ENCODE measurements around the gene CADPS2.

CADPS2 gene

DNA sequence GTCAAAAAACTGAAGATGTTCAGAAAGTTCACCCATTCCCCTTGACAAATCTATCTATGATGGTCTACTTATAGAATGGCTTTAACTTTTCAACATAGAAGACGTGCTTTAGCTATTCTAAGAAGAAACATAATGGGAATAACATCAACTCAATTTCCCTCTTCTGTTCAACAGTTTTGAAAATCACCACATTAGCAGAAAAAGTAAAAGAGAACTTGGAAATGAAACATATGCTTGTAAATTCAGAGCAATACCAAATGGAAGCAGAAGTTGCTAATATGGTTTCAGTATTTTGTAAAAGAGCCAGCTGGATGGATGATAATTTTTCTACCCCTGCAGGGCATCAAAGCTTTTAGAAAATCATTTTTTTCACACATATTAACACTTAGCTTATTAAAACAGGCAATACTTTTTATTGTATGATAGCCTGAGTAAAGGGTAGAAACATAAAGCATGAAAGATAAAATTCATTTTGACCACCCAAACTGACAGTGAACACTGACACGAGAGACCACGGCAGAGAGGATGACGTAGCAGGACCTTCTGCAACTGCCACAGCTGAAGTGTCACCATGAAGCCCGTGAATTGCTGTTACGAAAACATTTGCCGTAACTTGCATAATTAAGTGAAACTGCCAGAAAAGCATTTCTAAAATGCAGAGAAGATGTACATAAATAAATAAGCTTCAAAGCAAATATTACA lies 542.5 kb downstream of the CADPS2 start:
- no peak for DNase-seq

- DNase-seq = no peak
Measured at GRCh38 chr7:122340427-122340826, 545.8 kb downstream of the CADPS2 start.

DNA sequence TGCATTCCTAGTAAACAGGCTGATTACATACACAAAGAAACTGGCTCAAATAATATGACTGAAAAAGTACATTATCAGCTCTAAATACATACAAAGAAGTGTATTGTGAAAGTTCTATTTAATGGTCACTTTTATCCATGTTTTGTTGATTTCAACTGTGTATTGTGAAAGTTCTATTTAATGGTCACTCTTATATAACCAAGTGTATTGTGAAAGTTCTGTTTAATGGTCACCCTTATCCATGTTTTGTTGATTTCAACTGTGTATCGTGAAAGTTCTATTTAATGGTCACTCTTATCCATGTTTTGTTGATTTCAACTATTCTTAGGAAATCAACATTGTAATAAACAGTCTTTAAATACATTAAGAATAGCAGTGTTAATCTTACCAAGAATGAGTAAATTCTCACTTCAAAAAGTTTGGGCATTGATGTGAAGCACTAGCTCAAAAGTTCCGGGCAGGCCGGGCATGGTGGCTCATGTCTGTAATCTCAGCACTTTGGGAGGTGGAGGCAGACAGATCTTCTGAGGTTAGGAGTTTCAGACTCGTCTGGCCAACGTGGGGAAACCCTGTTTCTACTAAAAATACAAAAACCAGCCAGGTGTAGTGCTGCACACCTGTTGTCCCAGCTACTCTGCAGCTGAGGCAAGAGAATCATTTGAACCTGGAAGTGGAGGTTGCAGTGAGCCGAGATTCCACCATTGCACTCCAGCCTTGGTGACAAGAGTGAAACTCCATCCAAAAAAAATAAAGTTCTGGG lies 546.9 kb downstream of the CADPS2 start:
- DNase-seq = no peak

GRCh38 chr7:122337011-122337410 lies 549.2 kb downstream of the CADPS2 start:
- DNase-seq = no peak

GRCh38 chr7:122329145-122329802 lies 557.0 kb downstream of the CADPS2 start:
- no peak for DNase-seq

GRCh38 chr7:122327969-122328368 lies 558.3 kb downstream of the CADPS2 start:
- DNase-seq = no peak

DNA sequence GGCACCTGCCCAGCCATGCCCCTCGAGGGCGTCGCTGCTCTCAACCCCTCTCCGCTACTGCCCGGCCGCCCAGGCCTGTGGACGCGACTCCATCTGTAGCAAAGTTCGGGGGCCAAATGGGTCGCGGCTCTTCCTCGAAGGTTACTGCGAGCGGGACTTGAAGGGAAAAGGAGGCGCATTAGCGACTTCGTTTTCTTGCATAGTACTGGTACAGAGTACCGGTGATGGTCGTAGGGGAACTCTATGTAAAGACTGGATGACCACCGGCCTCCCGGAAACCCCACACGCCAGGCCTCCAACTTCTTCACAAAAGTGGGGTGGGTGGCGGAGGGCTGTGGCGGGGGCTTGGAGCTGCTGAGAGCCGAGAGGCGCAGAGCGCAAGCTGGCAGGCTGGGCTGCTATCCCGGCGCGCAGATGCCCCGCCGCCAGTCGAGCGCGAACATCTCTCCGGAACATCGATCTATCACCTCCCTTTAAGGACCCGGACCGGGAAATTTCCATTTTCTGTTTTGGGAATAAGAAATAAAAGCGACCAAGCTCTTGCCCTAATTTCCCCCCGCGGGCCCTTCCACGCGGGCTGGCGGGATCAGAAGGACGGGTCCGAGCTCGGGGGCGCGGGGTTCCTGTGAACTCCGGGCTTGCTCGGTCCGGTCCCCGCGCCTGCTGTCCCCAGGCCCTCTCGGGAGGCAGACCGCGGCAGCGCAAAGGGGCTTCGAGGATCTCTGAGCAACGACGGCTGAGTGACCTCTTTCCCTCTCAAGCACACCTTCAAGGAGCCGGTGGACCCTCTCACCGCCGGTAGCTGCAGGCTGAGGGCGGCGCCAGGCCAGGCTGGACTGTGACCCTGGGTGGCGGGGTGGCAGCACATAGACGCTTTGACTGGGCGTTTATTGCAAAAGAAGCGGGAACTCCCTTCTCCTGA lies 569.5 kb downstream of the CADPS2 start:
- DNase-seq = no peak

DNA sequence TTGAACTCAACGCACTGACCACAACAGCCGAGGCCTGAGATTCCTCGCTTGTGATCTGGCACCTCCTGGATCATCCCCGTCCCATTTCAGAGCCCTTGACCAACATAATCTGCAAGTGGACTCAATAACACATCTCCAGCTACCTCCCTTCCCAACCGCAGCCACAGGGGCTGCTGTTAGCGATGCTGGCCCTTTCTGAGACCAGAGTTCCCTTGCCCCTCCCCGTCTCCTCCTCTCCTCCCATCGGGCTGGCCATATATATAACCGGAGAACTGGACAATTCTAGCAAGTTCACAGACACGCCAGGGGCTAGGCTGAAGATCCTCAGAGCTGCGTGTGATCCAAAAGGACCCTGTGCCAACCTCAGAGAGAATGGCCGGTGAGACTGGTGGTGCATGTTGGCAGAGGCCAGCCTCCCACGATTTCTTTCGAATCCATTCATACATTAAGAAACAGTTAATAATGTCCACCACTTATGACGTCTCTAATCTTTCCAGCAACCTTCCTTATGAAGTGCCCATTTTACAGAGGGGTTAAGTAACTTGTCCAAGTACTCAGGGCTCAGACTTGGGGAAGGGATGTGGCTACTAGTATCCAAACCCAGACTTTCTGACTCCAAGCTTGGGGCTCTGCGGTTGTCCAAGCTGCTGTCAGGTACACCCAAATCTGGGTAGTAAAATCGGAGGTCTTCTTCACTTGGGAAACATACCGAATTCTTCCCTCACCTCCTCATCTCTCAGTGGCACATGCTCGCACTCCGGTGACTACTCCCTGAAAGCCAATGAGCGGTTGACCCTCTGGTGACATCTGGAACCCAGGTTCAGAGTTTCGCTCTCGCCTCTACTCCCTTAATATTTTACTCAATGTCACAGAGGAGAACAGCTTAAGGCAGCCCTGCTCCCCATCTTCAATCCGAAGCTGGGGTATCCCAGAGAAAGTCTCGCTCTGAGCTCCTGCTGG lies 570.5 kb downstream of the CADPS2 start:
- no peak for DNase-seq

- DNase-seq = no peak
Measured at GRCh38 chr7:122314284-122314683, 572.0 kb downstream of the CADPS2 start.

- DNase-seq = no peak
Measured at GRCh38 chr7:122312789-122313188, 573.5 kb downstream of the CADPS2 start.

DNA sequence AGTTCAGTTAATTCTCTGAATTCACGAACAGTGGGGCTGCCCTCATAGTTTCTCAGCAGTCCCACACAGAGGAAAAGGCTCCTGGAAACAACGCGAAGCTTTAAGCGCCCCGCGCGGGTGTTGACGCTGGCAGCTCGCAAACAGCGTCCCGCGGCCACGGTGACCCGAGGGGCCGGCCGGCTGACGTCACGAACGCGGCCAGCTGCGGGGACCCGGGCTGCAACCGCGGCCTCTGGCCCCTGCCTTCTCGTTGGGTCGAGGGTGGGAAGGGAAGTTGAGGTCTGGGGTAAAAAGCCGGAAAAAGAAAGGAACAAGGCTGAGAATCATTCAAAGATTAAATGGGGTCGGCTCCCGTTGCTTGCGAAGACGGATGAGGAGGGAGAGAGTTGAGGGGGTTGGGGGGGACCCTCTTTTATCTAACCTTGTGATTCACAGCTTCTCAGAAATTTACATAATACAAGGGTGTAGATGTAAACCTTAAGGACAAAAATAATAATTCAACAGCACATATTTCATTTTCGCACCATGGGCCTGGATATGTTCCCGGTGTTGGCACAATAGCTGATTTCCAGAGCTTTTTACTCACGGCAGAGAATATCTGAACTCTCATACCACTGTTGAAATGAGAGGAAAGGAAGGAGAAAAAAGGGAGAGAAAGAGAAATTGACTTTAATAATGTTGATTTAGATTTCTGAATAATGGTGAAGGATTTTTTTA lies 574.4 kb downstream of the CADPS2 start:
- no peak for DNase-seq

DNA sequence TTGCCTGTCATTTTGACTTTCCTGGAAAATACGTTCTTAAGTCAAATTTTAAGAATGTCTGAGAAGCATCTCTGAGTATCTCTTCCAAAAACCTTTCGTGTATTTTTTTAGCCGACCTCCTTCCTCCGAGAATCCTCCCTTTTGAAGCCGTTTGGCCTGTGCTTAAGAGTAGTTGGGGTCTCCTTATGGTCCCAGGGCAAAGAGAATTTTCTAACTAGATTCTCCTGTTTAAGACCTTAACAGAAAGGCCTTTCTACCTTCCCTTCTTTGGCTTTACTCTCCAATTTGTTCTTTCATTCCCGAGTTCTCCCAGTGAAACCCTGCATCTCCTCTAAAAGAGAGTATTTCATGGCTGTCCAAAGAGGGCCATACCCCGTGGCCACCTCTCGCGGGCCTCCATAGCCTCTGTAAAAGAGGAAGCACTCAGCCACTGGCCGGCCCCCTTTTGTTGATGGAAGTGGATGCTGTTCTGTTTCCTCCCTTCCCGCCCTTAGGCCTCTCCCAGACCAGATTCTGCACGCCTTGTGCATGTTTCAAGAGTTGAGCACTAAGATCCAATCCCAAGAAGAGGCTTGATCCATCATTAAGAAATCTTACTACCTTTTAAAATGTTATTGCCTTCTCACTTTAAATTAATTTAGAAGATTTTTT lies 575.1 kb downstream of the CADPS2 start:
- no peak for DNase-seq

- DNase-seq = no peak
Measured at GRCh38 chr7:122310119-122311021, 575.9 kb downstream of the CADPS2 start.

DNA sequence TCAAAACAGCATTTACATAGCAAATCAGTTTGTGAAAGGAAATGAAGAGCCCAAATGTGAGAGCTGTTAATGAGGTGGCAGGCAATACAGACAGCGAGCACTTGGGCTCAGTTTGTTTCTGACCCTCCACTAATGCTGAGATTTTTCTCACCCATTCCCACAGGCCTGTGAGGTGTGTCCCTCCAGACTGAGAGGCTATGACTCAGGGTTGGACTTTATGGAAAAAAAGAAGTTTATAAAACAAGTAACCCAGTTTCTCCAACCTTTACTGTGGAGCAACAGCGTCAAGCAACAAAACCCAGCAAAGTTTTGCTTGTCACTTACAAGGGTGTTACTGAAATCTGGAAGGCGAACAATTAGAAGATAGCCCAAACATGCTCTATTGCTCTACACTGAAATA lies 576.8 kb downstream of the CADPS2 start:
- DNase-seq = no peak

- DNase-seq = no peak
Measured at GRCh38 chr7:122307228-122307621, 579.0 kb downstream of the CADPS2 start.

GRCh38 chr7:122306320-122307227 lies 579.7 kb downstream of the CADPS2 start:
- no peak for DNase-seq

GRCh38 chr7:122305475-122306319 lies 580.6 kb downstream of the CADPS2 start:
- DNase-seq = no peak

All from effector CD8-positive, alpha-beta T cell (primary cell).